ENCODE measurements around the gene AREG.
A peak's percentile ranks its signal among the peaks of the same experiment; 100 is the strongest.

AREG gene

GRCh38 chr4:74463123-74463522, 18.2 kb downstream of the AREG start:
- DNase-seq (ENCODE audit: low read depth), result no peak

GRCh38 chr4:74464291-74464690, 19.4 kb downstream of the AREG start:
- DNase-seq (ENCODE audit: low read depth), result no peak

GRCh38 chr4:74466242-74466641, 21.3 kb downstream of the AREG start:
- no peak for DNase-seq (ENCODE audit: low read depth)

- DNase-seq (ENCODE audit: low read depth), result no peak
Observed at GRCh38 chr4:74471264-74471663, 26.3 kb downstream of the AREG start.

GRCh38 chr4:74473155-74473811, 28.3 kb downstream of the AREG start:
- DNase-seq (ENCODE audit: low read depth), result peak; percentile 92

- DNase-seq (ENCODE audit: low read depth), result no peak
Observed at GRCh38 chr4:74474345-74475090, 29.6 kb downstream of the AREG start.

GRCh38 chr4:74475091-74475800, 30.3 kb downstream of the AREG start:
- no peak for DNase-seq (ENCODE audit: low read depth)

- DNase-seq (ENCODE audit: low read depth), result no peak
Observed at GRCh38 chr4:74475946-74476345, 31.0 kb downstream of the AREG start.

GRCh38 chr4:74479009-74479408, 34.1 kb downstream of the AREG start:
- no peak for DNase-seq (ENCODE audit: low read depth)

GRCh38 chr4:74480267-74480666, 35.3 kb downstream of the AREG start:
- DNase-seq (ENCODE audit: low read depth), result no peak

- DNase-seq (ENCODE audit: low read depth), result no peak
Observed at GRCh38 chr4:74481891-74482609, 37.1 kb downstream of the AREG start.

- DNase-seq (ENCODE audit: low read depth), result no peak
Observed at GRCh38 chr4:74483226-74483911, 38.4 kb downstream of the AREG start.

- DNase-seq (ENCODE audit: low read depth), result no peak
Observed at GRCh38 chr4:74486905-74487304, 42.0 kb downstream of the AREG start.

GRCh38 chr4:74487771-74488170, 42.8 kb downstream of the AREG start:
- no peak for DNase-seq (ENCODE audit: low read depth)

- DNase-seq (ENCODE audit: low read depth), result peak; percentile 29
Observed at GRCh38 chr4:74490736-74491135, 45.8 kb downstream of the AREG start.

GRCh38 chr4:74499986-74500781, 55.2 kb downstream of the AREG start:
- DNase-seq (ENCODE audit: low read depth), result peak; percentile 41

- peak; percentile 97 for DNase-seq (ENCODE audit: low read depth)
Observed at GRCh38 chr4:74501579-74501978, 56.6 kb downstream of the AREG start.

GRCh38 chr4:74503580-74503979, 58.6 kb downstream of the AREG start:
- peak; percentile 42 for DNase-seq (ENCODE audit: low read depth)

GRCh38 chr4:74504212-74504611, 59.3 kb downstream of the AREG start:
- DNase-seq (ENCODE audit: low read depth), result peak; percentile 24
